Activated T-helper 1 cell treated with Interleukin-2 at 50 U/mL for 16 hours (primary cell): ENCODE results near the gene FOXG1.

Source experiments
- DNase-seq: peaks from one replicate; pipeline ENCODE4 v3.0.0-alpha.2; 2020; ENCODE audit warnings: low read depth

The FOXG1 gene

DNA sequence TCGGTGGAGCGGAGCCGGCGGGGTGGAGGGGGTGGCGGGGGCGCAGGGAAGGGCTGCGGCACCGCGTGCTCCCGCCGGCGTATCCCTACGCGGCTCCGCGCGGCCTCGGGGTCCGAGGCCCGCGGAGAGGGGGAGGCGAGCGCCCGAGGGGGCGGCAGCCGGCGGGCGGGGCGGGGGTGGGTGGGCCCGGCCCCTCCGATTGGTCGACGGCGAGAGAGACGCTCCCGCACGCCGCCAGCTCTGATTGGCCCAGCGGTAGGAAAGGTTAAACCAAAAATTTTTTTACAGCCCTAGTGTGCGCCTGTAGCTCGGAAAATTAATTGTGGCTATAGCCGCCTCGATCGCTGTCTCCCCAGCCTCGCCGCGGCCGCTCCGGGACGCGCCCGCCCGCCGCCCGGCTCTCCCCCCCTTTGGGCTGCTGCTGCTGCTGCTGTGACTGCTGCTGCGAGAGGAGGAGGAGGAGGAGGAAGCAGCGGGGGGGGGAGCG lies at the start of gene FOXG1:
Gene FOXG1, plus strand, starts transcription at position 319 of the 487 bp plus-strand sequence. CDS start 493 bp downstream, outside the sequence.
- no peak for DNase-seq

DNA sequence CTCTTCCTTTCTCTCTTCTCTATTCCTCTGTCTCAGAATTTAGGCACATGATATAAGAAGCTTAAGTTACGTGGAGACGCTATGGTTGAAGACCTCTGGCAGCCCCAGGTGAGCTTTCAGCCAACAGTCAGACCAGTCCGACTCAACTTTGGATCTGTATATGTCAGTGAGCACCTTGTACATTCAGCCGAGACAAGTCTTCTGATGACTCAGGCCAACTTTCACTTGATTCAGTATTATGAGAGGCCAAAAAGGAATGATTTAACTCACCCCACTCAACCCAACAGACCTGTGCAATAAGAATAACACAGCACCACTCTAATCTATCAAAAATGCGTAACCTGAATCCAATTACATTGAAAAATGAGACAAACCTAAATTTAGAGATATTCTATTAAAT lies 47.5 kb upstream of the FOXG1 start:
- no peak for DNase-seq

GRCh38 chr14:28731358-28731757 lies 35.2 kb upstream of the FOXG1 start:
- DNase-seq: no peak

- DNase-seq: no peak
Measured at GRCh38 chr14:28742171-28742846, 24.3 kb upstream of the FOXG1 start.

DNA sequence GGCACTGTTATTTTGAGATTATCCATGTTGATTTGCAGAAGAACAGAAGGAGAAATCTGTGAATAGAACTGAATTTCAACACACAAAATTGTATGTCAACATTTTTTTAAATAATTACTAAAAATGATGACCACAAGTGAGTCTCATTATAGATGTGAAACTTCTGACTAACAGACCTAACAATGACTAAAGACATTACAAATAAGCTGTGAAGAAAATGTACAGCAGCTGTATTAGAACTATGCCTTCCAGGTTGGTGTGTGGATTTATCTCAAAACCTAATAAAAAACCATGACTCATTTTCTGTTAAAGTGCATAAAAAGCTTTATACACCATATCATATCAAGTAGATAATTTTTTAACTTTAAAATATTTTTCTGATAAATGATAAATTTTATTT lies 22.5 kb upstream of the FOXG1 start:
- DNase-seq: no peak

GRCh38 chr14:28745176-28745575 lies 21.4 kb upstream of the FOXG1 start:
- DNase-seq: no peak

DNA sequence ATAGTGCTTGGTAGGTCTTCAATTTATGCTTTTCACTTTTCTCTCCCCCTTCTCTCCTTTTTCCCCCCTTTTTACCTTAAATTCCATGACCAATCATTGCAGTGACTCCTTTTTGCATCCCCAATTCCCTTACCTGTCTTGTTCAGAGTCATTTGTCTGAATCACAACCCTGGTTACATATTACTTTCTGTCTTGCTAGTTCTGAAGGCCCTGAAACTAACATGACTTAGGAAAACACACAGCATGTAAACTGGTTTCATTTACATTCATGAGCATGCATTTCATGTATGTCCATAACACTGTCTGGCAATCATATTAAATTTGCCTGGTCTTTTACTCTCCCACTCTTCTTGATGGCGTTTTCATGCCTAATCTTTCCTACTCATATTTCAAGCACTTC lies 20.3 kb upstream of the FOXG1 start:
- DNase-seq: no peak

GRCh38 chr14:28751467-28752058 lies 15.0 kb upstream of the FOXG1 start:
- DNase-seq: no peak

- no peak for DNase-seq
Measured at GRCh38 chr14:28754209-28754985, 12.2 kb upstream of the FOXG1 start.

GRCh38 chr14:28755198-28755815 lies 11.3 kb upstream of the FOXG1 start:
- DNase-seq: no peak

DNA sequence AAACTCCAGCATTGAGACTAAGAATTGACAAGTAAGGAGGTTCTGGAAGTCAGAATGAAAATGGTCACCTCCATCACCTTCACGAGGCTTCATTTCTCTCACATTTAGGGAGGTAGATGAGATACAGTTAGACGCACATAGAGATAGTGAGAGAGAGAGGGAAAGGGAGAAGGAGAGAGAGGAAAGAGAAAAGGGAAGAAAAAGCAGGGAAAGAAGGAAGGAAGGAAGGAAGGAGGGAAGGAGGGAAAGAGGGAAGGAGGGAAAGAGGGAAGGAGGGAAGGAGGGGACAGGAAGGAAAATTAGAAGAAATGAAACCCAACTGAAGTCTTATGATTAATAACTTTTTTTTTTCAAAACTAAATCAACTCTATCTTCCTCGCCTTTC lies 10.7 kb upstream of the FOXG1 start:
- DNase-seq: no peak

- DNase-seq: no peak
Measured at GRCh38 chr14:28756269-28756883, 10.2 kb upstream of the FOXG1 start.

DNA sequence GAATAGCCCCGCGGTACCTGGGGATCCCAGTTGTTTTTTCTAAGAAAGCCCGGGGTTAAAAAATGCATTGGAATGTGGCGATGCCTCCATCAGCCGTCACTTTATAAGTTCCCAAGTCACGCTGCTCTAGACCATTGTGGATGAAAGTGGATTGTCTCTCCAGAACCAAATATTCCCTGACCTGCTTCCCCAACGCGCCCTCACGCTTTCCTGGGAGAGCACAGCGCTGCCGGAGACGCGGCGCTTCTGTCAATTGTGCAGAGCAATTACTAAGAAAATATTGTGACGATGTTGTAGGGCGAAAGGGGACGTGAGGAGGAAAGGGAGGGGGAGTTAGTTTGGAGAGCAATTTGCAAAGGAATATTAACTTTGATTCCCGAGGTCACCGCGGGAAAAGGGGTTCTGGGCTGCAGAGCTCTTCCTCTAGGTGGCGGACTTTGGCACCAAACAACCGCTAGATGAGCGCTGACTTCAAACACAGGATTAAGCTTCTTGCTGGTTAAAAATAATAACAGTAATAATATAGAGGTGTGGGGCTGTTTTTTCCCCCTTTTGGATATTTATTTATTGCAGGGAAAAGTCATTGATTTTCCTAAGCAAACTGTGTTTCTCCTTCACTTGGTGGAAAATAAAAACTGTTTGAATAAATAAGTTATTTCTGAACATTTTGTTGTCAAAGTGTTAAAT lies 9.6 kb upstream of the FOXG1 start:
- no peak for DNase-seq

DNA sequence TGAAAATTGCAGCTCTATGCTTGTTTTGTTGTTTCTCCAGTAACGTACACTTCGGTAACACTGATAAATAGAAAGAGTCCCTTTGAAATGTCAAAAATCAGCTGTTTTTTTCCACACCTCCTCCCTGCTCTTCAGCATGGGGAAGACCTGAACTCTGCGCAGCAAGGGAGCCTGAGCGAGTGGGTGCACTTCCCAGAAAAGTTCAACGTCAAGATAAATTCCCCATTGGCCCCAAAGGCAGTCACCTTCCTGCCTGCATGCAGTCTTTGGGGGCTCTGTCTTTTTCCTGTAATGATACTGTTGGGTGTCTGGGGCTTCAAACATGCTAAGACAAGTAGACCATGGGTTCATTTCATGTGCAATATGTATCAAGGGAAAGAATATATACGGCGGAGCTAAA lies 8.8 kb upstream of the FOXG1 start:
- DNase-seq: no peak

- DNase-seq: no peak
Measured at GRCh38 chr14:28758253-28758884, 8.2 kb upstream of the FOXG1 start.

DNA sequence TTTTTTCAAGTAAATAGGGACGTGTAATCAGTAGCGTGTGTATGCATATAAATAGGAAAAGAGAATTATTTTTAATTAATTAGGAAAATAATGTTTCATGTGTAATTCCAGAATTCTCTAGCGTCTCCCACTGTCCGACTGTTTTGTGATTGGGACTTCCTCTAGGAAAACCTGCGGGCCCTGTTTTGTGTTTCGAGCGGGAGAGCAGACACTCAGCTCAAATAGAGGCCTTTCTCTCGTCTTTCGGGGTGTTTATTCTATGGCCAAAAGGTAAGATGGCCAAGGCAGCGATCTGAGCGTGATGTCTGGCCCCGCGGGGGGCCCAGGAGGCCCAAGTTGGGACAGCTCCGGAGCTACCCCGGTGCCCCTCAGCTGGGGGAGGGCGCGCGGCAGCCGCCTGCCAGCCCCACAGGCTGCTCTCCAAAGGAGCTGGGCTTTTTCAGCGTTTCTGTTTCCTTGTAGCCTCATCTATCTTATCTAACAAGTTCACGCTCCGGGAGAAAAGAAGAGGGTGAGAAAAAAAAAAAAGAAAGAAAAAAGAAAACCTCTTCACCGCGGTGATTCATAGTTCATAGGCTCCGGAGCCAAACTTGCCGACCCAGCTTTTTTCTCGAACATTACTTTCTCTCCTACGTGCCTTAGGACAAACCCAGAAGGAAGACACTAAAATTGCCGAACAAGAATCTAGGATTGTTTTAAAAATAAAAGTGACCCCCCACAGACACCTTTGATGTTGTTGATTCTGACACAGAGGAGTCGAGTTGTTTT lies 7.5 kb upstream of the FOXG1 start:
- DNase-seq: no peak

DNA sequence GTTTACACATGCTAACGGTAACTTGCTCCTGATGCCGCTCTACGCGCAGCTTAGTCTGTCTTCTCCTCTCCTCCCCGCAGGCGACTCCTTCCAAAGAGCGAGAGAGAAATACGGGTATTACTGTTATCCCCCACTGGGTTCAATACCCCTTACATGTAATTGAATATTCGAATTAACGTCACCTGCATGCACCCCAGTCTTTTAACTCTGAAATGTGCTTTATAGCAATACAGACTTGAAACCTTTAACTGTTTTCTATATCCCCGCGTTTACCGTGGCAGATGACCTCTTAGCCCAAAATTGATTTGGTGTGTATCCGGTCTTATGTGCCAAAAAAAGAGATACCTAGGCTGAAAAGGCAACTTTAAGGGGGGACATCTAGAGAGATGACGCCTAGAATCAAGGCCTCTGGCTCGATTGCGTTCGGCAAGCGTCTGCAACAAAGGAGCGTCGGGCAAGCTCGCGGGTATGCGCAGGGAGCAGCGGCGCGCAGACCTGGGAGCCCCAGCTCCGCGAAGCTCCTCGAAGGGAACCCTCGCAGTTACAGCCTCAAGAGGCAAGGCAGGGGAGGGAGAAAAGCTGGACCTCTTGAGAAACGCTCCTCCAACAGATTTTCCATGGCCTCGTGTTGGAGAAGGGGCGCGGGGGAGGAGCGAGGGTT lies 6.8 kb upstream of the FOXG1 start:
- DNase-seq: no peak

- DNase-seq: no peak
Measured at GRCh38 chr14:28760431-28760996, 6.1 kb upstream of the FOXG1 start.
